ENCODE results near the gene ABCC9. TPM values are rescaled to one million over a fixed set of nuclear protein-coding genes. Genes with fewer than 3 reads are reported as not detected.
A peak's percentile ranks its signal among the peaks of the same experiment; 100 is the strongest.

ABCC9 gene
- total and polyA plus RNA-seq, 12 donors: 2.1 to 35.0 (median 18.5) TPM

GRCh38 chr12:21971344-21971743 is 30.1 kb upstream of the ABCC9 start:
- Histone ChIP-seq H3K4me3 (no peak overlapping the region), H3K27me3 (no peaks in the 10 kb centered on the region), H3K27ac (no peak overlapping the region), H3K9me3 (replicated peaks in 1 of 3) (no peaks in the 10 kb centered on the region), H3K36me3 (replicated peaks in 1 of 2) (no peaks in the 10 kb centered on the region), H3K4me1 (replicated peaks in 1 of 2) (no peaks in the 10 kb centered on the region)
- 21 to 64% (median 40%) methylated on average over 1 of the region's 1 CpG for WGBS, 4 donors
- no peak for DNase-seq
- TF ChIP-seq POLR2A (IDR thresholded peaks at IDR 0.05) (no peak), CTCF (IDR thresholded peaks at IDR 0.05) (no peak)
- intact Hi-C loops (cut with DNase I): no loop called here

GRCh38 chr12:21962821-21963220 is 21.6 kb upstream of the ABCC9 start:
- Histone ChIP-seq H3K4me3 (no peak overlapping the region), H3K27ac (no peak overlapping the region), H3K36me3 (replicated peaks in 1 of 2) (no peaks in the 10 kb centered on the region), H3K27me3 (no peaks in the 10 kb centered on the region), H3K4me1 (replicated peaks in 1 of 2) (no peaks in the 10 kb centered on the region), H3K9me3 (replicated peaks in 1 of 3) (no peaks in the 10 kb centered on the region)
- TF ChIP-seq CTCF (IDR thresholded peaks at IDR 0.05) (peak in 2 of 6 experiments; percentile 14 to 23), POLR2A (IDR thresholded peaks at IDR 0.05) (no peak)
- intact Hi-C loops (cut with DNase I): no loop called here
- WGBS, 4 donors: 89 to 94% (median 93%) methylated on average over 5 of the region's 5 CpGs
- peak in 2 of 7 donors; percentile 16 to 31 for DNase-seq

- no peaks in the 10 kb centered on the region for H3K9me3 ChIP-seq (replicated peaks in 1 of 3)
- no peak overlapping the region for H3K4me3 ChIP-seq
- H3K4me1 ChIP-seq (replicated peaks in 1 of 2): no peaks in the 10 kb centered on the region
- H3K27me3 ChIP-seq: no peaks in the 10 kb centered on the region
- DNase-seq: no peak
- no peak overlapping the region for H3K27ac ChIP-seq
- no peak for TF ChIP-seq CTCF (IDR thresholded peaks at IDR 0.05)
- TF ChIP-seq POLR2A (IDR thresholded peaks at IDR 0.05): no peak
- intact Hi-C loops (cut with DNase I): no loop called here
- WGBS, 4 donors: 84 to 90% (median 88%) methylated on average over 5 of the region's 5 CpGs
- no peaks in the 10 kb centered on the region for H3K36me3 ChIP-seq (replicated peaks in 1 of 2)
These were observed 21.0 kb upstream of the ABCC9 start for GRCh38 chr12:21962236-21962635.

GRCh38 chr12:21950649-21951048 is 9.4 kb upstream of the ABCC9 start:
- intact Hi-C loops (cut with DNase I): no loop called here
- TF ChIP-seq CTCF (IDR thresholded peaks at IDR 0.05) (no peak), POLR2A (IDR thresholded peaks at IDR 0.05) (no peak)
- Histone ChIP-seq H3K27ac (no peak overlapping the region), H3K4me1 (replicated peaks in 1 of 2) (no peaks in the 10 kb centered on the region), H3K9me3 (replicated peaks in 1 of 3) (peaks cover 0 to 6% (median 5%) of the 10 kb centered on the region in 3 donors), H3K4me3 (no peak overlapping the region), H3K27me3 (no peaks in the 10 kb centered on the region), H3K36me3 (replicated peaks in 1 of 2) (no peaks in the 10 kb centered on the region)
- no peak for DNase-seq
- WGBS, 4 donors: 68 to 80% (median 72%) methylated on average over 1 of the region's 1 CpG
